ENCODE data around the gene GID8.

DNA sequence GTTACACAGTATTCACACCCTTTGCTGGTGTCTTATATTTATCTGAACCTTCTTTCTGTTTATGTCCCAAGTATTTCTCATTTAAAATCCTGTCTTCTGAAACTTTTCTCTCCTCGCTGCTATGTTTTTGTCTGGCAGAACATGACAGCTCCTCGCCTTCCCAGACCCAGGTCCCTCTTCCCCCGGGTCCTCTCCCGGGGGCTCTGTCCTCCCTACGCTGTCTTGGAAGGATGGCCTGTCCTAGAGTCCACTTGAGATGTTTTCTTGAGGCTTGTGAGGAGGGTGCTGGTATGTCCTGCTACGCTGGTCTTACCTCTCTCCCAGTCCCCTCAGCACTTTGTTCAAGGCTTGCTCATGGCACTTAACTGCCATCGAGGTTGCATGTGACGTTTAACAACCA, 6.2 kb downstream of the GID8 start:
- TF ChIP-seq, protein P1, sequence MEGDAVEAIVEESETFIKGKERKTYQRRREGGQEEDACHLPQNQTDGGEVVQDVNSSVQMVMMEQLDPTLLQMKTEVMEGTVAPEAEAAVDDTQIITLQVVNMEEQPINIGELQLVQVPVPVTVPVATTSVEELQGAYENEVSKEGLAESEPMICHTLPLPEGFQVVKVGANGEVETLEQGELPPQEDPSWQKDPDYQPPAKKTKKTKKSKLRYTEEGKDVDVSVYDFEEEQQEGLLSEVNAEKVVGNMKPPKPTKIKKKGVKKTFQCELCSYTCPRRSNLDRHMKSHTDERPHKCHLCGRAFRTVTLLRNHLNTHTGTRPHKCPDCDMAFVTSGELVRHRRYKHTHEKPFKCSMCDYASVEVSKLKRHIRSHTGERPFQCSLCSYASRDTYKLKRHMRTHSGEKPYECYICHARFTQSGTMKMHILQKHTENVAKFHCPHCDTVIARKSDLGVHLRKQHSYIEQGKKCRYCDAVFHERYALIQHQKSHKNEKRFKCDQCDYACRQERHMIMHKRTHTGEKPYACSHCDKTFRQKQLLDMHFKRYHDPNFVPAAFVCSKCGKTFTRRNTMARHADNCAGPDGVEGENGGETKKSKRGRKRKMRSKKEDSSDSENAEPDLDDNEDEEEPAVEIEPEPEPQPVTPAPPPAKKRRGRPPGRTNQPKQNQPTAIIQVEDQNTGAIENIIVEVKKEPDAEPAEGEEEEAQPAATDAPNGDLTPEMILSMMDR (IDR thresholded peaks at IDR 0.05) = no peak
- TF ChIP-seq EP300 (IDR thresholded peaks at IDR 0.05) (no peak), POLR2A (IDR thresholded peaks at IDR 0.05) (no peak), POLR2AphosphoS5 (IDR thresholded peaks at IDR 0.05) (no peak)
